Activated CD8-positive, alpha-beta memory T cell treated with anti-CD3 and anti-CD28 coated beads, Interleukin-2, amount 50 U/mL, for 1 hour (primary cell): ENCODE data around the gene TCEAL7.

Experiments
- DNase-seq: peaks from one replicate; pipeline ENCODE4 v3.0.0-alpha.2; 2020; ENCODE audit errors: extremely low read depth

The TCEAL7 gene

DNA sequence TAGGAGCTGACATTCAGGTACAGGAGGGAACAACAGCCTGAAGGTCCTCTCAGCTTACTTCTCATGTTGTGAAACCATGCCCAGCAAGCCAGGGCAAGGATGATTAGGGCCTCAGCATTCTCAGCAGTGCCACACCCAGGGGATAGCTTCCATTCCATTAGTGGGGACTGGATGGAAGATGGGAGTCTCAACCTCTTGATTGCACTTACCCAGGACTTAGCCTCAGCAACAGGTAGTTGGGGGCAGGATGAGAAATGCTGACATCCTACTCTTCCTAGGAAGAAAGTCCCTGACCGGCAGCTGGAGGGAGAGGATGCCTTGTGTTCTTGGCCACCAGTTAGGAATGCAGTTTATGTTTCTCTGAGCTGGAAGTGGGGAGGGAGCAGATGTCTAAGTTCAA, 37.5 kb downstream of the TCEAL7 start:
- DNase-seq = no peak

- DNase-seq = no peak
Observed at GRCh38 chrX:103369479-103369878, 39.4 kb downstream of the TCEAL7 start.

DNA sequence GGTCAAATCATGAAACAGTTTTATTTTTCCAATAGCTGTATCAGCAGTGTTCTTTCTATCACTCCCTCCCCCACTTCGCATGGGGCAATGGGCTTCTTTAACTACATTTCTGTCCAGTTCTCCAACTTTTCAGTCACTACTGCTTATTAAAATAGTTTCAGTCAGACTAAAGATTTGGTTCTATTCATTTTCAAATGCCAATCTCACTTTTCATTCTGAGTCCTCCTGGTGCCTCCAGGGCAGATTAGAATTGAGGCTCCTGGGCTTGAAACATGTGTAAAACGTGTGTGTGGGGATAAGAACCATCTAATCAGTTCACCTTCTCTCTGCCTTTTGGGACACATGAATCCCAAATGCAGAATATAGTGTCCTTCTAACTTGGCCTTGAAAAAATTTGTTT, 42.8 kb downstream of the TCEAL7 start:
- no peak for DNase-seq

- no peak for DNase-seq
Observed at GRCh38 chrX:103373581-103373980, 43.5 kb downstream of the TCEAL7 start.

DNA sequence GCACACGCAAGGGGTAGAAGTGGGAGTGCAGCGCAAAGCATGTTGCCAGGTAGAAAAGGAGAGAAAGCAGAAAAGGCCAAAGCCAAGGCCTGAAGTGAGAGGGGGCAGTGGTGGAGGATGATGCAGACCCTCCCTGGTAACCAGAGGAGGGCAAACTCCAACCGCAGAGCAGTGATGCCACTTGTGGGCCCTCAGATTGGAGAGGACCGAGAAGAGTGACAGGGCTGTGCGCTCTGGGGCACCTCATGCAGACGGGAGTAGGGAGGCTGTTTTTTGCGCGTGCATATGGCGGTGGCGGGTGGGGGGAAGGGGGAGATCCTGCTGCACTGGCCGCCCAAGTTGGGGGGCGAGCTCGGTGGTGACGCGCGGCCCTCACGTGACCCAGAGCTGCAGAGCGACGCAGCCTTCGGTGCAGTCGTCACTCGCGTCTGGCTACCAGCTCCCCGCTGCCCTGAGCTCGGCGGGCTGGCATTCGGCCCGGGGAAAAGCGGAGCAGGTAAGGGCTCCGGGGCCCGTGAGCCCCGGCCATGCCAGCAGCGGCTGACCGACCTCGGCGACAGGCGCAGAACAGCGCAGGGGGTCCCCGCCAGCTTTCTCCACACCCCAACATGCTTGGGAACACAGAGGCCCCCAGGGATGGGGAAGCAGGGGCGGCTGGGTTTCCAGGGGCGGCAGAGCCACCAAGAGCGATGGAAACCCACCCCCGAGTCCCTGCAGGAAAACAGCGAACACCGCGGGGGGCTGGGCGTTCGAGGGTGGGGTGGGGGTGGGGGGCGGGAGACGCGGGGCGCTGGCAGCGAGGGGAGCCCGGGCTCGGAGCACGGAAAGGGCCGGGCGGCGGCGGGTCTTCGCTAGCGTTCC, 46.3 kb downstream of the TCEAL7 start, which contains the start of gene BEX3:
Gene BEX3 (plus strand): TSS at position 421 of the 861 bp plus-strand sequence. CDS start 984 bp downstream, outside the sequence.
- no peak for DNase-seq

GRCh38 chrX:103376979-103377324, 46.9 kb downstream of the TCEAL7 start:
- DNase-seq = no peak

GRCh38 chrX:103378990-103379389, 49.0 kb downstream of the TCEAL7 start:
- no peak for DNase-seq
